MCF 10A (cell line): ENCODE results near the gene DMRT2. TPM values are rescaled to one million over a fixed set of nuclear protein-coding genes. Genes with fewer than 3 reads are reported as not detected.

ENCODE experiments used
- BruUV-seq: library from RNA; stranded (reverse); fragments of 400-500 nt; replicated peaks from 2 replicates; lab custom pipeline; 2021; lab: Mats Ljungman, UMichigan
- CTCF ChIA-PET: fragments of 300-600 bp; sonication (Branson Sonifier 250); formaldehyde crosslinking; extraction: SDS; loops from one replicate; lab custom pipeline; 2021; ENCODE audit warnings: antibody characterized with exemption, inconsistent platforms; lab: Yijun Ruan, JAX
- POLR2A ChIA-PET: fragments of 300-600, 350-650 bp; sonication (Branson Sonifier 250); formaldehyde crosslinking; extraction: SDS; loops from one replicate; lab custom pipeline; 2020; ENCODE audit warnings: antibody characterized with exemption, inconsistent platforms; lab: Yijun Ruan, JAX
- DNase-seq: peaks from one replicate; pipeline ENCODE4 v3.0.0-alpha.2; 2018; ENCODE audit not compliant: unreplicated experiment
- H3K27ac Mint-ChIP-seq: one replicate; pipeline ENCODE4 v1.8.0; 2022; ENCODE audit warnings: mild to moderate bottlenecking, low read depth, mixed read lengths; ENCODE audit not compliant: unreplicated experiment
- H3K27me3 Mint-ChIP-seq: one replicate; pipeline ENCODE4 v1.8.0; 2022; ENCODE audit warnings: mixed read lengths; ENCODE audit not compliant: insufficient read depth, unreplicated experiment
- H3K36me3 Mint-ChIP-seq: one replicate; pipeline ENCODE4 v1.8.0; 2022; ENCODE audit warnings: mild to moderate bottlenecking, moderate library complexity, mixed read lengths; ENCODE audit not compliant: insufficient read depth, unreplicated experiment
- H3K4me1 Mint-ChIP-seq: one replicate; pipeline ENCODE4 v1.8.0; 2022; ENCODE audit warnings: mixed read lengths; ENCODE audit not compliant: insufficient read depth, unreplicated experiment
- H3K4me3 Mint-ChIP-seq: one replicate; pipeline ENCODE4 v1.8.0; 2022; ENCODE audit warnings: mild to moderate bottlenecking, moderate library complexity, mixed read lengths; ENCODE audit not compliant: unreplicated experiment
- H3K9me3 Mint-ChIP-seq: one replicate; pipeline ENCODE4 v1.8.0; 2022; ENCODE audit warnings: mixed read lengths; ENCODE audit not compliant: unreplicated experiment
- intact Hi-C: fragments of 100-400 bp; cut with micrococcal nuclease; formaldehyde crosslinking; loops from 2 replicates; pipeline ENCODE4 v1.14.1; 2022
- total RNA-seq: library from RNA; stranded (reverse); gene quantifications from 2 replicates; pipeline ENCODE4 v1.2.3, GENCODE V29; 2022
- TF ChIP-seq, protein P1 (sequence below): fragments of 200-600 bp; IDR thresholded peaks from one replicate; pipeline ENCODE4 v1.8.0; 2022; ENCODE audit warnings: antibody characterized with exemption, mild to moderate bottlenecking; ENCODE audit not compliant: unreplicated experiment

DMRT2 gene
- total RNA-seq, 1 experiment from 2014 or later: not detected

DNA sequence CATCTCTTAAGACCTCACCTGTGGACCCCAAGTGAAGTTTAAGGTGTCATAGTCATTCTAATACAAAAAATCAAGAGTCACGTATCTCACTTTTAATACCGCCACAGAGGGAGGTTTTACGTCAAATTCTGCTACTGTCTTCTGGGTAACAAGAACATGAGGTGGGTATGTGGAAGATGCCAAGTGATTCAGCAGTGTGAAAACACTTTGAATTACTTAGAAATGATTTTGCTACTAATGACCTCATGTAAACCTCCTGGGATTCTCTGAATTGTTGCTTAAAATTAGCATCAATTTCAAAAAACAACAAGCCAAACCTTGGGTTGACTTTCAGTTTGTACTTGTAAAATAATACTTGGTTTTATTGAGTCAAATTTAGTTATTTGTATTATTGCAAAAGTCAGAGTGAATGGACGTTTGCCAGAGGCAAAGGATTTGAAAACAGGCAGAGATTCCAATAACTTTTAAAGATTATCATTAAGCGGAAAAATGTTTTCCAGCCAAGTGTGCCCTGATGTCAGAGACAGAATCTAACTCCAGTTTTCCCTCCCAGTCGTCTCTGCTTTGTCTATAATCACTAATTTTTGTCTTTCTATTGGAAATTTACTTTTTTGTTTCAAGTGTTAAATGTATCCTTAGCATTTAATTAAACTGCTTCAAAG, 8.8 kb downstream of the DMRT2 start:
- no peaks in the 10 kb centered on the region for H3K4me1 Mint-ChIP-seq
- no peak for DNase-seq
- POLR2A ChIA-PET: no interaction called here
- no TSS peak for BruUV-seq
- no peaks in the 10 kb centered on the region for H3K27me3 Mint-ChIP-seq
- no peak overlapping the region for H3K27ac Mint-ChIP-seq
- intact Hi-C loops: no loop called here
- CTCF ChIA-PET: no interaction called here
- no peak overlapping the region for H3K4me3 Mint-ChIP-seq
- H3K36me3 Mint-ChIP-seq: no peaks in the 10 kb centered on the region
- H3K9me3 Mint-ChIP-seq: no peaks in the 10 kb centered on the region
- TF ChIP-seq, protein P1, sequence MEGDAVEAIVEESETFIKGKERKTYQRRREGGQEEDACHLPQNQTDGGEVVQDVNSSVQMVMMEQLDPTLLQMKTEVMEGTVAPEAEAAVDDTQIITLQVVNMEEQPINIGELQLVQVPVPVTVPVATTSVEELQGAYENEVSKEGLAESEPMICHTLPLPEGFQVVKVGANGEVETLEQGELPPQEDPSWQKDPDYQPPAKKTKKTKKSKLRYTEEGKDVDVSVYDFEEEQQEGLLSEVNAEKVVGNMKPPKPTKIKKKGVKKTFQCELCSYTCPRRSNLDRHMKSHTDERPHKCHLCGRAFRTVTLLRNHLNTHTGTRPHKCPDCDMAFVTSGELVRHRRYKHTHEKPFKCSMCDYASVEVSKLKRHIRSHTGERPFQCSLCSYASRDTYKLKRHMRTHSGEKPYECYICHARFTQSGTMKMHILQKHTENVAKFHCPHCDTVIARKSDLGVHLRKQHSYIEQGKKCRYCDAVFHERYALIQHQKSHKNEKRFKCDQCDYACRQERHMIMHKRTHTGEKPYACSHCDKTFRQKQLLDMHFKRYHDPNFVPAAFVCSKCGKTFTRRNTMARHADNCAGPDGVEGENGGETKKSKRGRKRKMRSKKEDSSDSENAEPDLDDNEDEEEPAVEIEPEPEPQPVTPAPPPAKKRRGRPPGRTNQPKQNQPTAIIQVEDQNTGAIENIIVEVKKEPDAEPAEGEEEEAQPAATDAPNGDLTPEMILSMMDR: no peak

DNA sequence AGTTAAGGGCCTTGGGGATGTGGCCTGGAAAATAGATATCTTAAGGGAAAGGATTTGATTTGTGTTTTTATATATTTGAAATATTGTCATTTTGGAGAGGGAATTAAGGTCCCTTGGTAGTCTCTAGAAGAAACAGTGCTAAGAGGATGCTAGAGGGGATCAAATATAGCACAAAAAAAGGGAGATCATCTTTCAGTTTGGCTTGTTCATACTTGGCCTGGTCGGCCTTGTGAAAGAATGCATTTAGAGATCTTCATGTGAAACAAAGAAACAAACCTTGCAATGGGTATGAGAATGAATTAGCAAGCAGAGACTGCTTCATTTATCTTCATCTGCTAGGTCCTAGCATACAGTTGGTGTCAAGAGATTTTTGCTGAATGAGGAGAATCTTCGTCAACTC, 15.0 kb downstream of the DMRT2 start:
- BruUV-seq: no TSS peak
- CTCF ChIA-PET: interaction anchor here (0.6 to 1.1 kb wide), 2 partner anchors 10 kb away, joined by 4 read pairs; no protein-coding TSS in a partner anchor
- POLR2A ChIA-PET: interaction anchor here (0.6 kb wide), 1 partner anchor 17 kb away, joined by 4 read pairs; no protein-coding TSS in a partner anchor
- TF ChIP-seq, protein P1: no peak
- H3K4me3 Mint-ChIP-seq: no peak overlapping the region
- H3K36me3 Mint-ChIP-seq: no peaks in the 10 kb centered on the region
- no peaks in the 10 kb centered on the region for H3K27me3 Mint-ChIP-seq
- no peaks in the 10 kb centered on the region for H3K9me3 Mint-ChIP-seq
- no peak for DNase-seq
- H3K27ac Mint-ChIP-seq: no peak overlapping the region
- no peaks in the 10 kb centered on the region for H3K4me1 Mint-ChIP-seq
- intact Hi-C loops: no loop called here

DNA sequence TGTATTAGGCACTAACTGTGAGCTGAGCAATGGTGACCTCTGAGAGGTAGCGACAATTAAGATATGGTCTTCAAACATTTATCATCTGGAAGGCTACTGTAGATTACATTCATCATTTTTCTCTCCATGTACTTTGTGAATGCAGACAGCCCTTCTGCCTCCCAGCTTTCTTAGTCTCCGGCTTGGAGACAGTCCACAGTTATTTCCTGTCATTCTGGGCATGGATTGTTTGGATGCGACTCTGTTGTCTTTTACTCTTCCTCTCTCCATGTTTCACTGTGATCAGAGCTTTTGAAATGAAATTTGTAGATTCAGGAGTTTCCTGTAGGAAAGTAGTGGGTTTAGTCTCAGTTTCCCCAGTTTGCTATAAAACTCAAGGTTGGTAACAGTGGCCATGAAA, 20.5 kb downstream of the DMRT2 start:
- H3K27me3 Mint-ChIP-seq: no peaks in the 10 kb centered on the region
- POLR2A ChIA-PET: no interaction called here
- no peaks in the 10 kb centered on the region for H3K36me3 Mint-ChIP-seq
- intact Hi-C loops: no loop called here
- CTCF ChIA-PET: interaction anchor here (0.6 to 1.5 kb wide), 4 partner anchors 28 to 95 kb away, joined by 3 to 4 read pairs (median 3); no protein-coding TSS in a partner anchor
- TF ChIP-seq, protein P1: no peak
- no peak overlapping the region for H3K27ac Mint-ChIP-seq
- DNase-seq: no peak
- peaks cover 7% of the 10 kb centered on the region for H3K4me1 Mint-ChIP-seq
- no peak overlapping the region for H3K4me3 Mint-ChIP-seq
- no TSS peak for BruUV-seq
- no peaks in the 10 kb centered on the region for H3K9me3 Mint-ChIP-seq

DNA sequence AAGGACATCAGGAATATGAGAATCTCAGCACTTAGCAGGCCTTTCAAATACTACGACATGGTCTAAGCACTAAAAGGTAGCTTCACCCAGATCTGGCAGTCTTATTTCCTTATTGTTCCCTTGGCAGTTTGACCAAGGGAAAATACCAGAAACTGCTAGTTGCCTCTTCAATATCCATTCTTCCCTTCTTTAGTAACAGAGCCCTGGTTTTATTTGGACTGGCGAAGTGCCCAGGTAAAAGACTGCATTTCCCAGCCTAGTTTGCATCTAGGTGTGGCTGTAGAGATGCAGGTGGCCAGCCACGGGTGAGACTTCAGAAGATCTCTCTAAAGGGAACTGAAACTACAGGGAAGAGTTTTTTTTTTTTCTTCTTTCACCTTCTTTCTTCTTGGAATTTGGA, 21.6 kb downstream of the DMRT2 start:
- peaks cover 7% of the 10 kb centered on the region for H3K4me1 Mint-ChIP-seq
- ChIA-PET CTCF (interaction anchor here (1.2 kb wide), 1 partner anchor 8 kb away, joined by 3 read pairs; no protein-coding TSS in a partner anchor), POLR2A (no interaction called here)
- H3K36me3 Mint-ChIP-seq: no peaks in the 10 kb centered on the region
- no peak overlapping the region for H3K27ac Mint-ChIP-seq
- no peak overlapping the region for H3K4me3 Mint-ChIP-seq
- no peaks in the 10 kb centered on the region for H3K9me3 Mint-ChIP-seq
- TF ChIP-seq, protein P1: no peak
- intact Hi-C loops: no loop called here
- no peaks in the 10 kb centered on the region for H3K27me3 Mint-ChIP-seq
- peak; percentile 78 for DNase-seq
- no TSS peak for BruUV-seq
